GM19099 (cell line): ENCODE results near the gene BMP10.

Experiments
- POLR2A ChIP-seq: IDR thresholded peaks from 3 replicates; pipeline ENCODE4 v1.6.1; 2011; ENCODE audit warnings: low read depth; ENCODE audit not compliant: insufficient read length; ENCODE audit errors: extremely low read depth

The BMP10 gene

GRCh38 chr2:68865108-68865507 lies 6.1 kb downstream of the BMP10 start:
- TF ChIP-seq POLR2A = no peak

GRCh38 chr2:68863996-68864395 lies 7.2 kb downstream of the BMP10 start:
- no peak for TF ChIP-seq POLR2A

GRCh38 chr2:68862889-68863288 lies 8.3 kb downstream of the BMP10 start:
- TF ChIP-seq POLR2A = no peak

- TF ChIP-seq POLR2A = no peak
These were observed 9.9 kb downstream of the BMP10 start for GRCh38 chr2:68861330-68861729.

- no peak for TF ChIP-seq POLR2A
These were observed 11.1 kb downstream of the BMP10 start for GRCh38 chr2:68860111-68860510.

- TF ChIP-seq POLR2A = no peak
These were observed 13.2 kb downstream of the BMP10 start for GRCh38 chr2:68857855-68858456.

GRCh38 chr2:68857202-68857845 lies 13.9 kb downstream of the BMP10 start:
- TF ChIP-seq POLR2A = no peak

GRCh38 chr2:68855550-68855949 lies 15.6 kb downstream of the BMP10 start:
- no peak for TF ChIP-seq POLR2A

GRCh38 chr2:68854476-68854875 lies 16.7 kb downstream of the BMP10 start:
- no peak for TF ChIP-seq POLR2A

GRCh38 chr2:68853915-68854314 lies 17.3 kb downstream of the BMP10 start:
- TF ChIP-seq POLR2A = no peak

GRCh38 chr2:68853035-68853434 lies 18.2 kb downstream of the BMP10 start:
- TF ChIP-seq POLR2A = no peak

- TF ChIP-seq POLR2A = no peak
These were observed 20.7 kb downstream of the BMP10 start for GRCh38 chr2:68850524-68850923.

GRCh38 chr2:68849579-68850030 lies 21.6 kb downstream of the BMP10 start:
- TF ChIP-seq POLR2A = no peak

GRCh38 chr2:68847751-68848150 lies 23.4 kb downstream of the BMP10 start:
- no peak for TF ChIP-seq POLR2A

- TF ChIP-seq POLR2A = no peak
These were observed 25.1 kb downstream of the BMP10 start for GRCh38 chr2:68846091-68846490.

GRCh38 chr2:68845043-68845442 lies 26.2 kb downstream of the BMP10 start:
- TF ChIP-seq POLR2A = no peak
